GM13977 (cell line): ENCODE results near the gene LRMDA.

Experiments used
- DNase-seq: peaks from one replicate; pipeline ENCODE4 v3.0.0; 2012; ENCODE audit warnings: low spot score
- CTCF ChIP-seq: IDR thresholded peaks from 2 replicates; pipeline ENCODE4 v1.5.1; 2012; ENCODE audit warnings: mild to moderate bottlenecking, control low read depth; ENCODE audit not compliant: insufficient read depth; ENCODE audit errors: extremely low read depth, missing control alignments
- in situ Hi-C: fragments of 300-500 bp; cut with MboI; formaldehyde crosslinking; loops from one replicate; pipeline ENCODE4 v1.12.0; 2022; ENCODE audit warnings: low sequenced_read_pairs, low pct_unique_long_range_greater_than_20kb, mixed read lengths, inconsistent platforms; ENCODE audit not compliant: unreplicated experiment

Gene LRMDA

GRCh38 chr10:75861582-75861981, 430.2 kb downstream of the LRMDA start:
- no peak for DNase-seq
- no peak for TF ChIP-seq CTCF
- in situ Hi-C loops, result no loop called here

- in situ Hi-C loops, result no loop called here
- TF ChIP-seq CTCF, result no peak
- no peak for DNase-seq
Measured at GRCh38 chr10:75862935-75863334, 431.5 kb downstream of the LRMDA start.

- no peak for DNase-seq
- in situ Hi-C loops, result no loop called here
- no peak for TF ChIP-seq CTCF
Measured at GRCh38 chr10:75864717-75865116, 433.3 kb downstream of the LRMDA start.

- TF ChIP-seq CTCF, result no peak
- in situ Hi-C loops, result no loop called here
- DNase-seq, result no peak
Measured at GRCh38 chr10:75865413-75866299, 434.2 kb downstream of the LRMDA start.

GRCh38 chr10:75866300-75866625, 434.8 kb downstream of the LRMDA start:
- no peak for TF ChIP-seq CTCF
- in situ Hi-C loops, result no loop called here
- no peak for DNase-seq

GRCh38 chr10:75866731-75867130, 435.3 kb downstream of the LRMDA start:
- in situ Hi-C loops, result no loop called here
- TF ChIP-seq CTCF, result no peak
- DNase-seq, result no peak

- no peak for TF ChIP-seq CTCF
- in situ Hi-C loops, result no loop called here
- DNase-seq, result no peak
Measured at GRCh38 chr10:75868574-75868973, 437.1 kb downstream of the LRMDA start.
